HG02571 (cell line): ENCODE data around the gene C1orf53.

Experiments used
- ATAC-seq: cut with Tn5 transposase; IDR thresholded peaks from one replicate; pipeline ENCODE4 v1.9.1; 2021; ENCODE audit warnings: mild to moderate bottlenecking, moderate library complexity; ENCODE audit not compliant: unreplicated experiment

C1orf53 gene

GRCh38 chr1:197954718-197955418 is 52.4 kb downstream of the C1orf53 start:
- no peak for ATAC-seq

GRCh38 chr1:197955486-197956394 is 53.3 kb downstream of the C1orf53 start:
- no peak for ATAC-seq
